Measurements from ENCODE around the gene CES4A.

DNA sequence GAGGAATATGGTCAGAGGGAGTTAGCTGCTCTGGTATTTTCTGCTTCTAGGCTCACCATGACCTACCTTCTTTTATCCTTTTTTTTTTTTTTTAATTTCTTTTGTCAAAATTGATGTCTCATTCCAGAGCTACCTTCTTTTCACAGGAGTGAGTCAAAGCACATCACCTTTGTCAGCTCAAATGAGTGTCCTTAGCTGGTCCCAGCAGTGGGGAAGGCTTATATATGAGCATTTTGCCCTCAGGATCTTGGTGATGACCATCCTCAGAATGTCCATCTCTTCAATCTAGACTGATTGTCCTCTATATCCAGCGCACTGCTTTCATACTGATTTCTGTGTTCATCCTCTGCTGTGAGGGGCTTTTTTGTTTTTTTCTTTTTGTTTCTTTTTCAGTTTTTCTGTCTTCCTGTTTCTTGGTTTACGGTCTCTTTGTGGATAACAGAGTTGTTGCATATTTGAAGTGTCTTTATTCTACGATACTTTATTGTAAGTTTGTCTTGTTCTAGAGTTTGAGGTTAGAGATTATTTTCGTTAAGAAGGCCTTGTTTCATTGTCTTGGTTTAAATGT, 65.5 kb downstream of the CES4A start:
- TF ChIP-seq, protein P1, sequence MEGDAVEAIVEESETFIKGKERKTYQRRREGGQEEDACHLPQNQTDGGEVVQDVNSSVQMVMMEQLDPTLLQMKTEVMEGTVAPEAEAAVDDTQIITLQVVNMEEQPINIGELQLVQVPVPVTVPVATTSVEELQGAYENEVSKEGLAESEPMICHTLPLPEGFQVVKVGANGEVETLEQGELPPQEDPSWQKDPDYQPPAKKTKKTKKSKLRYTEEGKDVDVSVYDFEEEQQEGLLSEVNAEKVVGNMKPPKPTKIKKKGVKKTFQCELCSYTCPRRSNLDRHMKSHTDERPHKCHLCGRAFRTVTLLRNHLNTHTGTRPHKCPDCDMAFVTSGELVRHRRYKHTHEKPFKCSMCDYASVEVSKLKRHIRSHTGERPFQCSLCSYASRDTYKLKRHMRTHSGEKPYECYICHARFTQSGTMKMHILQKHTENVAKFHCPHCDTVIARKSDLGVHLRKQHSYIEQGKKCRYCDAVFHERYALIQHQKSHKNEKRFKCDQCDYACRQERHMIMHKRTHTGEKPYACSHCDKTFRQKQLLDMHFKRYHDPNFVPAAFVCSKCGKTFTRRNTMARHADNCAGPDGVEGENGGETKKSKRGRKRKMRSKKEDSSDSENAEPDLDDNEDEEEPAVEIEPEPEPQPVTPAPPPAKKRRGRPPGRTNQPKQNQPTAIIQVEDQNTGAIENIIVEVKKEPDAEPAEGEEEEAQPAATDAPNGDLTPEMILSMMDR (IDR thresholded peaks at IDR 0.05), result no peak
- no peak for TF ChIP-seq POLR2A (IDR thresholded peaks at IDR 0.05)
